Activated CD4-positive, alpha-beta T cell treated with anti-CD3 and anti-CD28 coated beads for 48 hours (primary cell): ENCODE measurements around the gene MS4A3.
"Not testable (repeated sequence)": the region's sequence is repeated elsewhere in the genome, so short reads cannot be mapped to it uniquely, and the experiment has no call there.

ENCODE experiments used
- DNase-seq: peaks from one replicate; pipeline ENCODE4 v3.0.0-alpha.2; 2020

Gene MS4A3

GRCh38 chr11:60056349-60056969 is at the start of gene MS4A3:
TSS of gene MS4A3 (plus strand) at chr11:60056665. CDS start at chr11:60061161, 4,496 bp downstream.
- no peak for DNase-seq

- no peak for DNase-seq
Measured at GRCh38 chr11:60016881-60017280, 39.6 kb upstream of the MS4A3 start, which contains the start of gene OOSP4B. TSS of gene OOSP4B (plus strand) at chr11:60017181.

GRCh38 chr11:60018058-60018457 is 38.4 kb upstream of the MS4A3 start:
- DNase-seq: no peak

GRCh38 chr11:60020376-60020775 is 36.1 kb upstream of the MS4A3 start:
- not testable (repeated sequence) for DNase-seq

- no peak for DNase-seq
Measured at GRCh38 chr11:60029015-60029632, 27.3 kb upstream of the MS4A3 start.

GRCh38 chr11:60040109-60040508 is 16.4 kb upstream of the MS4A3 start, which contains the start of gene OOSP2:
TSS of gene OOSP2 (plus strand) at chr11:60040409. CDS start at chr11:60040460, 51 bp downstream.
- DNase-seq: no peak

GRCh38 chr11:60050422-60050821 is 6.0 kb upstream of the MS4A3 start:
- DNase-seq: not testable (repeated sequence)

- DNase-seq: not testable (repeated sequence)
Measured at GRCh38 chr11:60050839-60051238, 5.6 kb upstream of the MS4A3 start.

GRCh38 chr11:60059052-60059451 is 2.6 kb downstream of the MS4A3 start:
- DNase-seq: no peak

- no peak for DNase-seq
Measured at GRCh38 chr11:60059521-60060240, 3.2 kb downstream of the MS4A3 start.

- no peak for DNase-seq
Measured at GRCh38 chr11:60064111-60064510, 7.6 kb downstream of the MS4A3 start.

- no peak for DNase-seq
Measured at GRCh38 chr11:60065801-60066200, 9.3 kb downstream of the MS4A3 start.

GRCh38 chr11:60069450-60069849 is 13.0 kb downstream of the MS4A3 start:
- DNase-seq: no peak

GRCh38 chr11:60071644-60072043 is 15.2 kb downstream of the MS4A3 start:
- DNase-seq: not testable (repeated sequence)

GRCh38 chr11:60077216-60077817 is 20.9 kb downstream of the MS4A3 start:
- DNase-seq: no peak

GRCh38 chr11:60077981-60078380 is 21.5 kb downstream of the MS4A3 start:
- no peak for DNase-seq

- no peak for DNase-seq
Measured at GRCh38 chr11:60078745-60079144, 22.3 kb downstream of the MS4A3 start.

GRCh38 chr11:60080535-60080934 is 24.1 kb downstream of the MS4A3 start:
- DNase-seq: no peak

- no peak for DNase-seq
Measured at GRCh38 chr11:60084631-60085273, 28.3 kb downstream of the MS4A3 start.

- no peak for DNase-seq
Measured at GRCh38 chr11:60085909-60086308, 29.4 kb downstream of the MS4A3 start.

GRCh38 chr11:60087239-60087638 is 30.8 kb downstream of the MS4A3 start:
- no peak for DNase-seq

GRCh38 chr11:60088364-60088763 is 31.9 kb downstream of the MS4A3 start, which contains the start of gene MS4A2:
TSS of gene MS4A2 (plus strand) at chr11:60088664. CDS start at chr11:60088766, 102 bp downstream.
- DNase-seq: no peak
